Measurements from ENCODE around the gene AHDC1.
"Not testable (repeated sequence)": the region's sequence is repeated elsewhere in the genome, so short reads cannot be mapped to it uniquely, and the experiment has no call there.

AHDC1 gene

DNA sequence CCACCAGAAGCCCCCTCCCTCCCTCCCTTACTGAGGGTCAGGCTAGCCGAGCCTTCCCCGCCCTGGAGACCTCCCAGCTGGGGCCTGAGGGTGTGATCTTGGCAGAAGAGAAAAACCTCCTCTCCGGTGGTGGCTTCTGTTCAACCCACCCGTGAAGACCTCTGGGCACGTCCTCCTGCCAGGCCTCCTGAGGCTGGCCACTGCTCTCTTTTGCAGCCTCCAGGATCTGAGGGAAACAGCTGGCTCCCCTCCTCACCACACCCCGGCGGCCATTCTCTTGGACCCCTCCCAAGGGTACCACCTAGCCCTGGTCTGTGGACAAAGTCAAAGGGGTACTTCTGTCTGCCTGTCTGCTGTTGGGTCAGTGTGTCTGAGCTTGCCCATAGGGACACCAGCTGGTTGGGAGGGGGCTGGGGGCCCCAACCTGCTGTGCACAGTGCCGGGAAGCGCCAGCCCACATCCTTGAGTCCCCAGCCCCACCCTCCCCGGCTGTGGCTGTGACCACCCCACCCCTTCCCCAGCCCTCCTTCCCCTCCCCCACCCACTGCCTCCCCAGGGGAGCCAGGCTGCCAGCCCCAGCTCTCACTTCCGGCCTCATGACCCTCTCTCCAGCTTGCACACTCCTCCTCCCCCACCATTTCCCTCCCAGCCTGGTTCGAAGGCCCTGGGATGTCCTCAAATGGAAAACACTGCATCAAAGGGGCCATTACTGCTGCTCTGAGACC, 48.1 kb downstream of the AHDC1 start:
- H3K4me3 ChIP-seq (ENCODE audit: low read length), result no peak overlapping the region
- no peaks in the 10 kb centered on the region for H3K79me2 ChIP-seq (ENCODE audit: low read length)
- no peaks in the 10 kb centered on the region for H3K9me2 ChIP-seq (replicated peaks; ENCODE audit: insufficient read depth, low read length)
- no peak overlapping the region for H3K27ac ChIP-seq (ENCODE audit: low read length)
- H3K27me3 ChIP-seq (replicated peaks; ENCODE audit: insufficient read depth, low read length), result no peaks in the 10 kb centered on the region
- H3K4me2 ChIP-seq (ENCODE audit: low read depth, low read length), result peak overlapping the region; percentile 63
- no peaks in the 10 kb centered on the region for H4K20me1 ChIP-seq (ENCODE audit: insufficient read depth, low read length)
- no peak for DNase-seq
- no peaks in the 10 kb centered on the region for H3K36me3 ChIP-seq (replicated peaks; ENCODE audit: insufficient read depth, low read length)
- peaks cover 5% of the 10 kb centered on the region; the same call in 1 of the 2 replicates for H3F3A ChIP-seq (ENCODE audit: insufficient read depth, low read length)
- peaks cover 16% of the 10 kb centered on the region for H3K4me1 ChIP-seq (ENCODE audit: low read length)
- H3K9me3 ChIP-seq (replicated peaks; ENCODE audit: insufficient read depth, low read length), result no peaks in the 10 kb centered on the region
- TF ChIP-seq EZH2 (optimal IDR thresholded peaks at IDR 0.05; ENCODE audit: low read depth, low read length), result no peak
- no peak for TF ChIP-seq EZH2phosphoT487 (IDR thresholded peaks at IDR 0.05; ENCODE audit: low read length)
- TF ChIP-seq CTCF (IDR thresholded peaks at IDR 0.05; ENCODE audit: low read length), result no peak
- peak overlapping the region; percentile 2; the same call in 1 of the 2 replicates for H2AFZ ChIP-seq (ENCODE audit: low read length)
- no peak overlapping the region for H3K9ac ChIP-seq (ENCODE audit: low read length)

- Histone ChIP-seq H3K36me3 (replicated peaks; ENCODE audit: insufficient read depth, low read length) (no peaks in the 10 kb centered on the region), H3K9ac (ENCODE audit: low read length) (no peak overlapping the region), H3K4me3 (ENCODE audit: low read length) (no peak overlapping the region), H3F3A (ENCODE audit: insufficient read depth, low read length) (peaks cover 5% of the 10 kb centered on the region; the same call in 1 of the 2 replicates), H3K4me2 (ENCODE audit: low read depth, low read length) (no peak overlapping the region), H3K79me2 (ENCODE audit: low read length) (no peaks in the 10 kb centered on the region), H3K4me1 (ENCODE audit: low read length) (peaks cover 16% of the 10 kb centered on the region), H3K27ac (ENCODE audit: low read length) (no peak overlapping the region), H4K20me1 (ENCODE audit: insufficient read depth, low read length) (no peaks in the 10 kb centered on the region), H3K9me3 (replicated peaks; ENCODE audit: insufficient read depth, low read length) (no peaks in the 10 kb centered on the region), H3K27me3 (replicated peaks; ENCODE audit: insufficient read depth, low read length) (no peaks in the 10 kb centered on the region), H3K9me2 (replicated peaks; ENCODE audit: insufficient read depth, low read length) (no peaks in the 10 kb centered on the region), H2AFZ (ENCODE audit: low read length) (no peak overlapping the region)
- DNase-seq, result no peak
- TF ChIP-seq CTCF (IDR thresholded peaks at IDR 0.05; ENCODE audit: low read length) (no peak), EZH2phosphoT487 (IDR thresholded peaks at IDR 0.05; ENCODE audit: low read length) (no peak), EZH2 (optimal IDR thresholded peaks at IDR 0.05; ENCODE audit: low read depth, low read length) (no peak)
Observed at GRCh38 chr1:27554759-27555699, 48.9 kb downstream of the AHDC1 start.

- H3K9ac ChIP-seq (ENCODE audit: low read length), result no peak overlapping the region
Observed at GRCh38 chr1:27554293-27554692, 49.7 kb downstream of the AHDC1 start.

DNA sequence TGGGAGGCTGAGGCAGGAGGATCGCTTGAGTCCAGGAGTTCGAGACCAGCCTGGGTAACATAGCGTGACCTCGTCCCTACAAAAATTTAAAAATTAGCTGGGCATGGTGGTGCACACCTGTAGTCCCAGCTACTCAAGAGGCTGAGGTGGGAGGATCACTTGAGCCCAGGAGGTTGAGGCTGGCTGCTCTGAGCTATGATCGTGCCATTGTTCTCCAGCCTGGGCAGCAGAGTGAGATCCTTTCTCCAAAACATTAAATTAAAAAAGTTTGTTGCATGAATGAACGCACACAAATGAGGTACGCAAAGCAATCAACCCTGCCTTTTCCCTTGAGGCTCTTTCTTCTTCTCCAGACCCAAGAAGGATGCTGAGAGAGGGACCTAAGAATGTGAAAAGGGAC, 50.1 kb downstream of the AHDC1 start:
- H3K9ac ChIP-seq (ENCODE audit: low read length); H3K9me3 ChIP-seq (replicated peaks; ENCODE audit: insufficient read depth, low read length); DNase-seq; H3K4me2 ChIP-seq (ENCODE audit: low read depth, low read length); H3F3A ChIP-seq (ENCODE audit: insufficient read depth, low read length); H2AFZ ChIP-seq (ENCODE audit: low read length); H3K36me3 ChIP-seq (replicated peaks; ENCODE audit: insufficient read depth, low read length); H3K27ac ChIP-seq (ENCODE audit: low read length); H3K79me2 ChIP-seq (ENCODE audit: low read length); H3K4me3 ChIP-seq (ENCODE audit: low read length); H3K27me3 ChIP-seq (replicated peaks; ENCODE audit: insufficient read depth, low read length); H3K9me2 ChIP-seq (replicated peaks; ENCODE audit: insufficient read depth, low read length); H4K20me1 ChIP-seq (ENCODE audit: insufficient read depth, low read length): not testable (repeated sequence)
- peaks cover 16% of the 10 kb centered on the region for H3K4me1 ChIP-seq (ENCODE audit: low read length)

More at GRCh38 chr1:27554293-27554692, 49.7 kb downstream of the AHDC1 start:
- H3K4me1 ChIP-seq (ENCODE audit: low read length), result peaks cover 16% of the 10 kb centered on the region
- no peaks in the 10 kb centered on the region for H3K36me3 ChIP-seq (replicated peaks; ENCODE audit: insufficient read depth, low read length)
- no peak overlapping the region for H3K4me2 ChIP-seq (ENCODE audit: low read depth, low read length)
- no peak overlapping the region for H3K4me3 ChIP-seq (ENCODE audit: low read length)
- H3K27me3 ChIP-seq (replicated peaks; ENCODE audit: insufficient read depth, low read length), result no peaks in the 10 kb centered on the region
- H2AFZ ChIP-seq (ENCODE audit: low read length), result no peak overlapping the region
- H3K9me2 ChIP-seq (replicated peaks; ENCODE audit: insufficient read depth, low read length), result no peaks in the 10 kb centered on the region
- H3K9me3 ChIP-seq (replicated peaks; ENCODE audit: insufficient read depth, low read length), result no peaks in the 10 kb centered on the region
- no peak for DNase-seq
- no peaks in the 10 kb centered on the region for H4K20me1 ChIP-seq (ENCODE audit: insufficient read depth, low read length)
- no peak overlapping the region for H3K27ac ChIP-seq (ENCODE audit: low read length)
- H3F3A ChIP-seq (ENCODE audit: insufficient read depth, low read length), result peaks cover 5% of the 10 kb centered on the region; the same call in 1 of the 2 replicates
- no peaks in the 10 kb centered on the region for H3K79me2 ChIP-seq (ENCODE audit: low read length)
- TF ChIP-seq EZH2phosphoT487 (IDR thresholded peaks at IDR 0.05; ENCODE audit: low read length) (no peak), CTCF (IDR thresholded peaks at IDR 0.05; ENCODE audit: low read length) (no peak), EZH2 (optimal IDR thresholded peaks at IDR 0.05; ENCODE audit: low read depth, low read length) (no peak)

Data from MM.1S (cell line).